ENCODE results near the gene TCEANC.

- no peak for TF ChIP-seq CTCF (IDR thresholded peaks at IDR 0.05)
- no peak for TF ChIP-seq KDM1A (IDR thresholded peaks at IDR 0.05; ENCODE audit: low read depth)
Observed at GRCh38 chrX:13654116-13654515, 1.2 kb downstream of the TCEANC start.

Data from A549 (cell line).